Caco-2 (cell line): ENCODE results near the gene SMPD1. TPM values are rescaled to one million over a fixed set of nuclear protein-coding genes. Genes with fewer than 3 reads are reported as not detected.

Experiments used
- BruUV-seq: library from RNA; stranded (reverse); fragments of 400-500 nt; replicated peaks from 2 replicates; lab custom pipeline; 2021; lab: Mats Ljungman, UMichigan
- CTCF ChIA-PET: fragments of 300-600 bp; sonication (Branson Sonifier 250); formaldehyde crosslinking; loops from one replicate; lab custom pipeline; 2022; ENCODE audit warnings: antibody characterized with exemption; lab: Charles Lee
- POLR2A ChIA-PET: fragments of 300-600 bp; sonication (Branson Sonifier 250); formaldehyde crosslinking; loops from one replicate; lab custom pipeline; 2022; ENCODE audit warnings: antibody characterized with exemption; lab: Charles Lee
- DNase-seq, 2 experiments: peaks; one replicate each; pipeline versions ENCODE4 v3.0.0 to v3.0.0-alpha.2; 2020 to 2022
- H3K27me3 ChIP-seq: replicated peaks from 2 replicates; pipeline ENCODE4 v1.6.0; 2011; ENCODE audit warnings: low read length; ENCODE audit not compliant: control insufficient read depth, insufficient read depth
- H3K36me3 ChIP-seq: 2 replicates; pipeline ENCODE4 v1.5.1; 2011; ENCODE audit warnings: low read length; ENCODE audit not compliant: control insufficient read depth, insufficient read depth
- H3K4me1 ChIP-seq: fragments of 250-450 bp; sonication (Bioruptor Pico); 2 replicates; pipeline ENCODE4 v1.5.1; 2020; ENCODE audit warnings: mild to moderate bottlenecking
- H3K4me3 ChIP-seq: 2 replicates; pipeline ENCODE4 v1.5.1; 2011; ENCODE audit warnings: low read depth, mild to moderate bottlenecking, control low read depth, low read length
- H3K9me3 ChIP-seq: fragments of 250-450 bp; sonication (Bioruptor Pico); 2 replicates; pipeline ENCODE4 v1.5.1; 2020; ENCODE audit warnings: mild to moderate bottlenecking, moderate library complexity
- H3K27ac Mint-ChIP-seq: one replicate; pipeline ENCODE4 v1.8.0; 2022; ENCODE audit warnings: mixed read lengths; ENCODE audit not compliant: unreplicated experiment
- H3K27me3 Mint-ChIP-seq: one replicate; pipeline ENCODE4 v1.8.0; 2022; ENCODE audit warnings: mixed read lengths; ENCODE audit not compliant: insufficient read depth, unreplicated experiment
- H3K36me3 Mint-ChIP-seq: one replicate; pipeline ENCODE4 v1.8.0; 2022; ENCODE audit warnings: mild to moderate bottlenecking, mixed read lengths; ENCODE audit not compliant: insufficient read depth, unreplicated experiment
- H3K4me1 Mint-ChIP-seq: one replicate; pipeline ENCODE4 v1.8.0; 2022; ENCODE audit warnings: low read depth, mixed read lengths; ENCODE audit not compliant: unreplicated experiment
- H3K4me3 Mint-ChIP-seq: one replicate; pipeline ENCODE4 v1.8.0; 2022; ENCODE audit warnings: mild to moderate bottlenecking, moderate library complexity, mixed read lengths; ENCODE audit not compliant: unreplicated experiment
- H3K9me3 Mint-ChIP-seq: one replicate; pipeline ENCODE4 v1.8.0; 2022; ENCODE audit warnings: mixed read lengths; ENCODE audit not compliant: unreplicated experiment
- CTCF ChIP-seq, 2 experiments: fragments of 200-600 bp in 1 of 2; IDR thresholded peaks; 1 replicate in 1 of 2; 2 replicates in 1 of 2; pipeline versions ENCODE4 v1.5.1 to v1.8.0; 2011 to 2022; ENCODE audit warnings: antibody characterized with exemption in 1 of 2, control low read depth in 1 of 2, inconsistent platforms in 1 of 2, low read depth in 1 of 2, low read length in 1 of 2, mild to moderate bottlenecking in 1 of 2, moderate library complexity in 1 of 2; ENCODE audit not compliant: insufficient read depth in 1 of 2, severe bottlenecking in 1 of 2, unreplicated experiment in 1 of 2
- intact Hi-C: fragments of 100-400 bp; cut with micrococcal nuclease; formaldehyde crosslinking; loops from one replicate; pipeline ENCODE4 v1.10.0; 2022; ENCODE audit not compliant: unreplicated experiment
- total RNA-seq: library from RNA; stranded (reverse); gene quantifications from 2 replicates; pipeline ENCODE4 v1.2.3, GENCODE V29; 2022

Gene SMPD1
- total RNA-seq, 1 experiment from 2014 or later = 41.9 TPM

GRCh38 chr11:6443269-6444003 is 53.2 kb downstream of the SMPD1 start:
- no peaks in the 10 kb centered on the region for H3K27me3 Mint-ChIP-seq
- TF ChIP-seq CTCF (IDR thresholded peaks at IDR 0.05; ENCODE audit: insufficient read depth in 1 of 2, low read depth in 1 of 2, low read length in 1 of 2, severe bottlenecking in 1 of 2, unreplicated experiment in 1 of 2) = peak; percentile 79 to 85
- peaks cover 29% of the 10 kb centered on the region for H3K4me1 ChIP-seq
- intact Hi-C loops = loop anchor here (1.0 kb wide), 3 partner anchors 46 to 64 kb away; no protein-coding TSS in a partner anchor
- H3K36me3 Mint-ChIP-seq = no peaks in the 10 kb centered on the region
- no TSS peak for BruUV-seq
- peaks cover 7% of the 10 kb centered on the region for H3K4me1 Mint-ChIP-seq
- peak; percentile 66 to 68 for DNase-seq
- H3K9me3 Mint-ChIP-seq = no peaks in the 10 kb centered on the region
- no peaks in the 10 kb centered on the region; the same call in 1 of the 2 replicates for H3K36me3 ChIP-seq
- H3K4me3 Mint-ChIP-seq = no peak overlapping the region
- POLR2A ChIA-PET = interaction anchor here (0.7 to 1.3 kb wide), 2 partner anchors 24 to 65 kb away, joined by 3 to 5 read pairs; no protein-coding TSS in a partner anchor
- no peaks in the 10 kb centered on the region for H3K27me3 ChIP-seq
- no peak overlapping the region for H3K4me3 ChIP-seq
- H3K27ac Mint-ChIP-seq = no peak overlapping the region
- H3K9me3 ChIP-seq = no peaks in the 10 kb centered on the region
- CTCF ChIA-PET = interaction anchor here (0.5 to 8.4 kb wide), 11 partner anchors 9 to 69 kb away, joined by 4 to 190 read pairs (median 6); partner anchors contain the start of genes APBB1, ARFIP2, SMPD1 and TIMM10B

Other genes with a start within 250 kb of the SMPD1 start
- not detected in 2 replicates for gene OR52B2, start 220.1 kb upstream of the SMPD1 start, total RNA-seq
- not detected in 2 replicates for gene OR52W1, start 191.2 kb upstream of the SMPD1 start, total RNA-seq
- gene C11orf42, start 184.9 kb upstream of the SMPD1 start, total RNA-seq = not detected in 2 replicates
- 26.8 and 27.8 TPM in 2 replicates for gene FHIP1B, start 155.8 kb upstream of the SMPD1 start, total RNA-seq
- gene CNGA4, start 151.4 kb upstream of the SMPD1 start, total RNA-seq = 0.56 TPM in 1 of 2 replicates, not detected in the other
- gene CCKBR, start 130.6 kb upstream of the SMPD1 start, total RNA-seq = 1.6 and 2.1 TPM in 2 replicates
- gene CAVIN3, start 70.0 kb upstream of the SMPD1 start, total RNA-seq = 7.7 and 11.2 TPM in 2 replicates
- gene APBB1, start 28.6 kb downstream of the SMPD1 start, total RNA-seq = 37.8 and 39.0 TPM in 2 replicates
- 10.7 and 10.9 TPM in 2 replicates for gene HPX, start 50.5 kb downstream of the SMPD1 start, total RNA-seq
- gene TRIM3, start 83.5 kb downstream of the SMPD1 start, total RNA-seq = 28.0 and 33.4 TPM in 2 replicates
- gene ARFIP2, start 90.9 kb downstream of the SMPD1 start, total RNA-seq = 94.6 and 100 TPM in 2 replicates
- 52.4 and 53.1 TPM in 2 replicates for gene TIMM10B, start 91.0 kb downstream of the SMPD1 start, total RNA-seq
- gene DNHD1, start 106.8 kb downstream of the SMPD1 start, total RNA-seq = 5.7 and 6.7 TPM in 2 replicates
- gene RRP8, start 213.1 kb downstream of the SMPD1 start, total RNA-seq = 20.0 and 21.0 TPM in 2 replicates
- gene ILK, start 213.3 kb downstream of the SMPD1 start, total RNA-seq = 117 and 119 TPM in 2 replicates
- gene TAF10, start 221.7 kb downstream of the SMPD1 start, total RNA-seq = 142 and 143 TPM in 2 replicates
- gene TPP1, start 228.9 kb downstream of the SMPD1 start, total RNA-seq = 61.7 TPM in 2 replicates